Measurements from ENCODE around the gene CEACAM5.
A peak's percentile ranks its signal among the peaks of the same experiment; 100 is the strongest.
"Not testable (repeated sequence)": the region's sequence is repeated elsewhere in the genome, so short reads cannot be mapped to it uniquely, and the experiment has no call there.

The CEACAM5 gene

DNA sequence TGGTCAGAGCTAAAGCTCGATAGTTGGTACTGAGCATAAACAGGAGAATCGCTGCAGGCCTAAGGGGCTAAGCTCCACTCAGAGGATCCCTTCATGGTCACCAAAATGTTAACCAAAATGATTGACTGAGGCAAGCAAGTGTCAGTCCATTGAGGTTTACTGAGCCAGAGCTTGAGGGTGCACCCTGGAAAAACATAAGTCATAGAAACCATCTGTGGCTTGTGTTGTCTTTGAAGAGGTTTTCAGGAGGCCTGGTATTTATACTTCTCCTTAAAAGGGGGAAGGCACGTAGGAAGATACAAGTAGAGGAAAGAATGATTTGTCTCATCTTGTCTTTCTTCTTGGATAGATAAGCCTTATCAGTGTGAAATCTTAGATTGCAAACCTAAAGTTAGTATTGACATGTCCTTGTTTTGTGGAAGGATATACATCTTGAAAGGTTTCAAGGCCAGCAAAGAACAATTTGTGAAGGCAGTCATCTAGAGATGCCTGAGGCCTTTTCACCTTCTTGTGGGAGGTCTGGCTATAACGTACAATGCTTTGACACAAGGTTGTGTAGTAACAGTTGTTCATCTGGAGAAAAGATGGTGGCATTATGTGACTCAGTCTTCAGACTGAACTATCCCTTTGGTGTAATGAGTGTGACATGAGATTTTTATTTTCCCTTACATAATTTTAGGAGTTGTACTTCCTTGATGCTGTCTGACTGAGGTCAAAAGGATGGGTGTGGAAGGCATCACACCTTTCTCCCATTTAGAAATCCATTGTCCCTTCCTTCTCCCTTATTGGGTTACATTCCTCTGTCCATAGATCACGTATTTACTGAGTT is 32.2 kb downstream of the CEACAM5 start:
- DNase-seq (ENCODE audit: low spot score) = no peak

DNA sequence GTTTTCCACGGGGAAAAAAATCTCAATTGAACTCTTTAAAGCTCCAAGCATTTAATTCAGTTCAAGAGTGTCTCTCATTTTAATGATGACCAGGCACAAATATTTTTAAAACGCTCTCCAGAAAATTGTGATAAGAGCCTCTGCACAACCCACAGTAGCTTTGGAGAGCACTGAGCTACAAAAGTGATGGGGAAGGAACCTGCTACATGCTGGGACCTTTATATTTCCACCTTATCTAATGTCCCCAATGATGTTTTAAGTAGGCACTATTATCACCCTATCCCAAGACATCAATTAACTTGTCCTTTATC is 32.8 kb downstream of the CEACAM5 start:
- DNase-seq (ENCODE audit: low spot score) = no peak

- no peak for DNase-seq (ENCODE audit: low spot score)
Observed at GRCh38 chr19:41744850-41745249, 36.4 kb downstream of the CEACAM5 start.

DNA sequence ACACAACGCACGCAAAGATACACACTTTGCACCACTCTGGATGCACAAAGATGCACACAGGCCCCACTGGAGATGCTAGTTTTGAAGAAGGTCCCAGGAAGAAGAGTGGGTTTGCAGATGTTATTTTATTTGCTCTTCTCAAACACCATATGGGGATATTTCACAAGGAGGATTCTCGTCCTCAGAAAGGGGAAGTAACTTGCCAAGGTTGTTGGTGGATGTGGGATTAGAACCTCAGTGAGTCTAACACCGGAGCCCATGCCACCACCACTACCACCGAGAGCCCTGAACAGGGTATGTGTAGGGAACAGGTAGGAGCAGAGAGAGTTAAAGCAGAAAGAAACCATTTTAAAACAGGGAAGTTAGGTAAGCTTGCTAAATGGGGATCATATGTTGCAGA is 37.3 kb downstream of the CEACAM5 start:
- no peak for DNase-seq (ENCODE audit: low spot score)

DNA sequence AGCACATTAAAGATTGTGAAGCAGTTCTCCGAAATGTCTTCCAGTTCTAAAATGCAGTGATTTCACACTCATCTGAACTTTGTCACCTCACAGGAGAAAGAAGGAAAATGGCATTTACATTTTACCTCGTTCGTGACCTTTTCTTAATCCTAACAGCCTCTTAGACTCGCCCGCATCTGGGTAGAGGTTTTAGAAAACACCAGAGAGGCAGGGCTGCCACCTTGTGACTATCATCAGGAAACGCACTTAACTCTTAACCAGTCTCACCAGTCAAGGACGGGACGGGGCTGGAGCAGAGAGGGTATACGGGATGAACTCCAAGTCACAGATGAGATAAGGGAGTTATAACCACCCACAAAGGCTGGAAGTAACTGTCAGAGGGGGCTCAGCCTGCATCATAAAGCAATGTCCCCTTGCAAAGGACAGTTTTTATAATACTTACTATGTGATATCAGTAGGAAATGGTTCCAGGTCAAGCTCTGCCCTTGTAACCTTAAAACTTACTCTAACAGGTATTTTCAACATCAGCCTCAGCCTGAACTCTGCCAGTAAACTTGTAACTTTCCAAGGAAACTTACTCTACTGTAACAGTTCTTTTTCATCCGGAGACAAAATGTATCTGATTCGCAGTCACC is 38.3 kb downstream of the CEACAM5 start:
- DNase-seq (ENCODE audit: low spot score) = peak; percentile 20

DNA sequence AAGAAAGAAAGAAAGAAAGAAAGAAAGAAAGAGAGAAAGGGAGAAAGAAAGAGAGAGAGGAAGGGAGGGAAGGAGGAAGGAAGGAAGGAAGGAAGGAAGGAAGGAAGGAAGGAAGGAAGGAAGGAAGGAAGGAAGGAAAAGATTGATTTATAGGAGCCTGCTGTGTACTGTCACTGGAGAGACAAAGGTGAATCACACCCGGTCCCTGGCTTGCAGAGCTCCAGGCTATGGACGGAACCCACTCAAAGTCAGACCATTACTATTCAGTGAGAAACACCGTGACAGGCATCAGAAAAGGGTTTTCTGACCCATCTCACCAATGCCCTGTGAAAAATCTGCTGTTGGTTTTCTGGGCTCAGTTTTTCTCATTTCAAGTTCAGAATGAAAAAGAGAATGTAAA is 39.6 kb downstream of the CEACAM5 start:
- DNase-seq (ENCODE audit: low spot score) = no peak

DNA sequence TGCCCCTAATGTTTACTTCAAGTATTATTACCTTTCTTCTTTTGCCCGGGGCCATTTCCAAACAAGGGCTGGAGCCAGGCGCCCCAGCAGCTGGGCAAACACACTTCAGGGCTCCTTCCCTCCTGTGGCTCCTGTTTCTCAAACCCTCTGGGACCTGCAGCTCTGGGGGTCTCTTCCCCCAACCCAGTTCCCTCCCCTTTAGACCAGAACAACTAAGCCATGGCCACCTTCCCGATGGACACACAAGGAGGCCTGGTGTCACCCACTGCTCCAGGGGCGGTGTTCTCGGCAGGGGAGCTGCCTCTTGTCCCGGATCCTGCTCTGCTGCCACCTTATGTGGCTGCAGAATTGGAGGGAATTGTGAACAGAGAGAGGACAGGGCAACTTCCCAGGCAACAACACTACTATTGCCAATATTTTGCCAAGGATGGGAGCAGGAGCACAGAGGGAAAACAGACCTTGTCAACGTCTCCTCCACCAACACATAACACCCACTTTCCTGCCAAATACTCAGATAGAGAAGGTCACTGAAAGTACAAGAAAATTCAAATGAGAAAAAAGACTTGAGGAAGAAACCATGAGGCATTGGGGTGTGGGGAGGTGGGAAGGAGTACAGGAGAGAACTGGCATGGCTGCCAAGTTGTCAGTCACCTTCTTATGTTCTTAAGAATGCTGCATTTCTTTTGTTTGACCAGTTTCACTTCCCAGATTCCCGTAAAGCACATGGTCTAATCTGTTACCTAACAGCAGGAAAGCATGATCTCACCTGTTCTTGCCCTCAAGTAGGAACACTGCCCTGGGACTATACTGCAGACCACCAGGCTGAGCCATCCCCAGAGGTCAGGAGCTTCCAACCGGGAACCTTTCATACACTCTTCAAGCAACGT is 42.1 kb downstream of the CEACAM5 start:
- not testable (repeated sequence) for DNase-seq (ENCODE audit: low spot score)

GRCh38 chr19:41753159-41753558 is 44.7 kb downstream of the CEACAM5 start:
- peak; percentile 62 for DNase-seq (ENCODE audit: low spot score)

DNA sequence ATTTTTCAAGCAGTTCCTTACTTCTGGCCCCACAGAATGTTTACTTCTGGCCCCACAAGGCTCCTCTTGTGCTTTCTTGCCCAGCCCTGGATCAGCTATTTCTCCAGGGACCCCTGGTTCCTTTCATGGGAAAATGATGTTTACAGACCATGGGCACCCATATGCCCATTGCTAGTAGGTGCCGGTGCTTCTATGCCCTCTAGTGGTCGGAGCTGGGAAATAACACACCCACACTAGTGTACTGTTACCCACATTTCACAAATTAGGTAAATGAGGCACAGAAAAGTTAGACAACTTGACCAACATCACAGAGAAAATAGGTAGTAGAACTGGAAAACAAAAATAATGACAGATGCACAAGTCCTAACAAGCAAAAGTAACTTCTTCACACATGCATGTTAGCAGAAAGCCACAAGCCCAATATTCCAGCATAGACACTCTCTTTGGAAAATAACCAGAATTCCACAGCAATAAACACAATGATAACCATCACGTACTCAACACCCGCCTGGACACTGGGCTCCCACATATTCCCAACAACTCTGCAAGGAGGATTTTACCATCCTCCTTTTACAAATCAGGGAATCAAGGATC is 45.6 kb downstream of the CEACAM5 start:
- DNase-seq (ENCODE audit: low spot score) = peak; percentile 33

DNA sequence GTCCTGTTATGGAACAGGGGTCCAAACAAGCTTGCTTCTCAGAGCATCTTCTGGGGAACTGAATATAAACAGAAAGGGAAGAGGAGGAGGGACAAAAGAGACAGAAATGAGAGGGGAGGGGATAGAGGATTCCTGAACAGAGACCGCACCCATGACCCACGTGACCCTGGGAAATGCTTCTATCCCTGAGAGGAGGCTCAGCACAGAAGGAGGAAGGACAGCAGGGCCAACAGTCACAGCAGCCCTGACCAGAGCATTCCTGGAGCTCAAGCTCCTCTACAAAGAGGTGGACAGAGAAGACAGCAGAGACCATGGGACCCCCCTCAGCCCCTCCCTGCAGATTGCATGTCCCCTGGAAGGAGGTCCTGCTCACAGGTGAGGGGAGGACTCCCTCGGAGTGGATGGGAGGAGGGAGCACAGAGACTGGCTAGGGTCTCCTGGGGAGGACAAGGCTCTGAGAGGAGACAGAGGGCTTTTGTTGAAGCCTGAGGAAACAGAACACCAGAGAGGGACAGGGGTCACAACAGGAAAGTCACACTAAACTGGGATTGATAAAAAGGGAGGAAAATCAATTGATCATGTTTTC is 47.0 kb downstream of the CEACAM5 start, which contains the start of gene CEACAM6:
Gene CEACAM6 (plus strand): TSS at position 203 of the 586 bp plus-strand sequence. CDS start 109 bp downstream, at position 312.
- DNase-seq (ENCODE audit: low spot score) = no peak

DNA sequence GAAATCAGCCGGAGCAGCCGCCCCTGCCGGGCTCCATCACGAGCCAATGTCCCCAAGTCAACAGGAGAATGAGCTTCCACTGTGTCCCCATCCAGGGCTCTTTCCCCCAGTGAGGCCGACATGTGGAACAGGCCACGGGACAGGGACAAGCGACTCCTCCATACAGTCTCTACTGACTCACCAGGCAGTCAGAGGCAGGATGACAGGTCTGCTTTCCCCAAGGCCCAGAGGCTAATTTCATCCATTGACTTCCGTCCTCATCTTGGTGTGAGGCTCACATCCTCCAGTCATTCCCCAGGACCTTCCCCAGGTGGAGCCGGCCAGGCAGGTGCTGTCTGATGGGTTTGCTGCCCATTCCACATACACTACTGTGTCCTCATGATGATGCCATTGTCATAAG is 50.4 kb downstream of the CEACAM5 start:
- no peak for DNase-seq (ENCODE audit: low spot score)

DNA sequence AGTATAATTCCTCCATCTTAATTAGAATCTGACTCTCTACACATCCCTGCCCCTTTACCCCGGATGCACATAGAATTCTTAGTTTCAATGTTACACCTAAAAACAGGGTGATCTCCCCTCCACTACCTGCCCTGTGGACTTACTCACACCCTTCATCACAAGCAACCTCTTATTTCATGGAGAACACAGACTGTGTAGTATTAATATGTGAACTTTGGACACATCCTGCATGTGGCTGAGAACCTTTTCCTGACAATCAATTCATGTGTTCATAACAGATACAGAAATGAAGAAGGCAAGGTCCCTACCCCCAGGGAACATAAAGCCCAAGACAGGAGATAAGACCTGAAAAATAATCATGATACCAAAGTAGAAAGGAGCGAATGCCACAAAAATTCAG is 58.7 kb downstream of the CEACAM5 start:
- no peak for DNase-seq (ENCODE audit: low spot score)

- DNase-seq (ENCODE audit: low spot score) = not testable (repeated sequence)
Observed at GRCh38 chr19:41768105-41768504, 59.7 kb downstream of the CEACAM5 start.

DNA sequence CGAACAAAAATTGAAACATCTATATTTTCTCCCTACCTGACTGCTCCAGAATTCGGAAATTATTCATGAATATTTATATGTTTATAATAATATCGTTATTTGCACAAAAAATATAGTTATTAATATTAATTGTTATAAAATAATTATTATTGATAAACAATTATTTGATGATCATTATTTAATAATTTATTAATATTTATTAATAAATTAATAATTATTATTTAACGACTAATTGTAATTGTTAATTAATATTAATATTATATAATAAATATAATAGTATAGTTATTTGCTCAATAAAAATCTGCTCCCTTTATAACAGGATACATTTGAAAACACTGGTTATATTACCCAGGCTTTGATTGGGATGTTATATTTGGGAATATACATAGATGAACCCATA is 61.2 kb downstream of the CEACAM5 start:
- no peak for DNase-seq (ENCODE audit: low spot score)

DNA sequence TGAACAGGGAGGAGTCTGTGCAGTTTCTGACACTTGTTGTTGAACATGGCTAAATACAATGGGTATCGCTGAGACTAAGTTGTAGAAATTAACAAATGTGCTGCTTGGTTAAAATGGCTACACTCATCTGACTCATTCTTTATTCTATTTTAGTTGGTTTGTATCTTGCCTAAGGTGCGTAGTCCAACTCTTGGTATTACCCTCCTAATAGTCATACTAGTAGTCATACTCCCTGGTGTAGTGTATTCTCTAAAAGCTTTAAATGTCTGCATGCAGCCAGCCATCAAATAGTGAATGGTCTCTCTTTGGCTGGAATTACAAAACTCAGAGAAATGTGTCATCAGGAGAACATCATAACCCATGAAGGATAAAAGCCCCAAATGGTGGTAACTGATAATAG is 63.0 kb downstream of the CEACAM5 start:
- no peak for DNase-seq (ENCODE audit: low spot score)

DNA sequence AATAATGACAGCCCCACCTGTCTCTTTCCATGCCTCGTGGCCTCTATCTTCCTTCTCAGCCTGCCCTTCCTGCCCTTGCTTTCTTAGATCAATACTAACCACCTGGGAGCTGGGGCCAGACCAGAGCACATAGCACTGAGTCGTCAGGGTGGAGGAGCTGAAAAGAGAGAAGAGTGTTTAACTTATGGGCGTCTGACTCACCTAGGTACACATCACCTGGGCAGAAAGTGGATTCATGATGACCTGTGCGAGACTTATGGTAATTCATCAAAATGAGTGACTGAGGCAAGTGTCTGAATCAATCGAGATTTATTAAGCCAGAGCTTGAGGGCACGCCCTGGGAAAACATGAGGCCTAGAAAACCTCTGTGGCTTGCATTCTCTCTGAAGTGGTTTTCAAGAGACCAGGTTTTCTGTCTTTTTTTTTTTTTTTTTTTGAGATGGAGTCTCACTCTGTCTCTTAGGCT is 66.1 kb downstream of the CEACAM5 start:
- DNase-seq (ENCODE audit: low spot score) = no peak

DNA sequence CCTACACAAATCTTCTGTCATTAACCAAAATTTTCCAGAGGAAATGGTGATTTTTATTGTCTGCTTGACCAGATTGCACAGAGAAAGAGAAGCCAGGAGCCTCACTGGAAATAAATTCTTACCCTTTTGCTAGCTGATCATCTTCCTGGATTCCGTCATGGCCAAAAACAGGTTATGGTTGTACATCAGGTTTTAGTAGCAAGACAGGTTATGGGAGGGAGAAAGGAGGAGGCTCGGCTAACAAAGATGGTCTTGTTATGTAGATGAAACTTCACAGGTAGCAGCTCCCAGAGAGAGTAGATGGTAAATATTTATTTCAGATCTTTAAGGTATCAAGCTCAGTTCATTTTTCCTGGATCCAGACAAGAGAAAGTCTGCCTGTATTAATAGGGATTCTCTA is 68.3 kb downstream of the CEACAM5 start:
- DNase-seq (ENCODE audit: low spot score) = no peak

Measured in germinal center (tissue), 1 donor.